Ovary (tissue), 3 donors: ENCODE measurements around the gene PEG3.

Source experiments
- POLR2A ChIP-seq: fragments of 450-650 bp; IDR thresholded peaks from one replicate; pipeline ENCODE4 v1.6.1; 2017; ENCODE audit warnings: antibody characterized with exemption, mild to moderate bottlenecking, moderate library complexity
- TF ChIP-seq, protein P1 (sequence below), 3 donors: fragments of 450-650 bp in 2 of 3; fragments of 200-600 bp in 1 of 3; IDR thresholded peaks; one replicate each; pipeline versions ENCODE4 v1.5.1 to v1.8.0; 2016 to 2022; ENCODE audit warnings: antibody characterized with exemption in 3 of 3, mild to moderate bottlenecking in 1 of 3
- donor health status: DM: no; HTN: no; CAD: no.

GRCh38 chr19:56821209-56821608, 19.3 kb downstream of the PEG3 start:
- TF ChIP-seq, protein P1, sequence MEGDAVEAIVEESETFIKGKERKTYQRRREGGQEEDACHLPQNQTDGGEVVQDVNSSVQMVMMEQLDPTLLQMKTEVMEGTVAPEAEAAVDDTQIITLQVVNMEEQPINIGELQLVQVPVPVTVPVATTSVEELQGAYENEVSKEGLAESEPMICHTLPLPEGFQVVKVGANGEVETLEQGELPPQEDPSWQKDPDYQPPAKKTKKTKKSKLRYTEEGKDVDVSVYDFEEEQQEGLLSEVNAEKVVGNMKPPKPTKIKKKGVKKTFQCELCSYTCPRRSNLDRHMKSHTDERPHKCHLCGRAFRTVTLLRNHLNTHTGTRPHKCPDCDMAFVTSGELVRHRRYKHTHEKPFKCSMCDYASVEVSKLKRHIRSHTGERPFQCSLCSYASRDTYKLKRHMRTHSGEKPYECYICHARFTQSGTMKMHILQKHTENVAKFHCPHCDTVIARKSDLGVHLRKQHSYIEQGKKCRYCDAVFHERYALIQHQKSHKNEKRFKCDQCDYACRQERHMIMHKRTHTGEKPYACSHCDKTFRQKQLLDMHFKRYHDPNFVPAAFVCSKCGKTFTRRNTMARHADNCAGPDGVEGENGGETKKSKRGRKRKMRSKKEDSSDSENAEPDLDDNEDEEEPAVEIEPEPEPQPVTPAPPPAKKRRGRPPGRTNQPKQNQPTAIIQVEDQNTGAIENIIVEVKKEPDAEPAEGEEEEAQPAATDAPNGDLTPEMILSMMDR (IDR thresholded peaks at IDR 0.05) = no peak
- no peak for TF ChIP-seq POLR2A
